Umbilical cord (tissue), 2 donors: ENCODE results near the gene GALNT4. TPM values are rescaled to one million over a fixed set of nuclear protein-coding genes. Genes with fewer than 3 reads are reported as not detected.

Experiments
- DNase-seq: peaks from one replicate; pipeline ENCODE4 v3.0.0-alpha.2; 2015; ENCODE audit warnings: low spot score
- total RNA-seq: library from RNA; depleted of rRNA; stranded (reverse); fragments of >200 nt; gene quantifications from one replicate; pipeline ENCODE4 v1.2.3, GENCODE V29; 2014; ENCODE audit warnings: low replicate concordance; ENCODE audit not compliant: insufficient read depth

Gene GALNT4
- total RNA-seq, 1 donor from 2014 or later, result 11.1 TPM

- DNase-seq, result peak; percentile 65
These were observed 5.1 kb upstream of the GALNT4 start for GRCh38 chr12:89529738-89530137.

- no peak for DNase-seq
These were observed 3.8 kb upstream of the GALNT4 start for GRCh38 chr12:89528434-89528833.

GRCh38 chr12:89525824-89526770 lies 1.5 kb upstream of the GALNT4 start, which contains the start of gene POC1B:
POC1B (minus strand) TSS chr12:89526047; CDS start chr12:89525895, 152 bp downstream.
- DNase-seq, result peak; percentile 85

GRCh38 chr12:89525305-89525823 lies 768 bp upstream of the GALNT4 start:
- DNase-seq, result peak; percentile 40

- no peak for DNase-seq
These were observed 604 bp downstream of the GALNT4 start for GRCh38 chr12:89523843-89524540.

- no peak for DNase-seq
These were observed 1.2 kb downstream of the GALNT4 start for GRCh38 chr12:89523393-89523792.

- no peak for DNase-seq
These were observed 3.0 kb downstream of the GALNT4 start for GRCh38 chr12:89521364-89522223.

GRCh38 chr12:89517720-89518119 lies 6.9 kb downstream of the GALNT4 start:
- no peak for DNase-seq

- DNase-seq, result no peak
These were observed 8.0 kb downstream of the GALNT4 start for GRCh38 chr12:89516633-89517032.

GRCh38 chr12:89514751-89515150 lies 9.8 kb downstream of the GALNT4 start:
- DNase-seq, result no peak

- no peak for DNase-seq
These were observed 11.1 kb downstream of the GALNT4 start for GRCh38 chr12:89513544-89513943.

GRCh38 chr12:89507015-89507824 lies 17.4 kb downstream of the GALNT4 start:
- DNase-seq, result no peak

GRCh38 chr12:89506050-89506449 lies 18.5 kb downstream of the GALNT4 start:
- no peak for DNase-seq

- DNase-seq, result no peak
These were observed 19.8 kb downstream of the GALNT4 start for GRCh38 chr12:89504560-89505346.

GRCh38 chr12:89501793-89502192 lies 22.8 kb downstream of the GALNT4 start:
- no peak for DNase-seq

GRCh38 chr12:89499857-89500256 lies 24.7 kb downstream of the GALNT4 start:
- no peak for DNase-seq

GRCh38 chr12:89497467-89497866 lies 27.1 kb downstream of the GALNT4 start:
- no peak for DNase-seq

- no peak for DNase-seq
These were observed 27.6 kb downstream of the GALNT4 start for GRCh38 chr12:89497005-89497404.

- DNase-seq, result no peak
These were observed 30.0 kb downstream of the GALNT4 start for GRCh38 chr12:89494411-89495231.
